Activated gamma-delta T cell (primary cell): Measurements from ENCODE around the gene S100A1.

Experiments
- DNase-seq: peaks from one replicate; lab custom pipeline; 2025; lab: John Stamatoyannopoulos, UW

S100A1 gene

DNA sequence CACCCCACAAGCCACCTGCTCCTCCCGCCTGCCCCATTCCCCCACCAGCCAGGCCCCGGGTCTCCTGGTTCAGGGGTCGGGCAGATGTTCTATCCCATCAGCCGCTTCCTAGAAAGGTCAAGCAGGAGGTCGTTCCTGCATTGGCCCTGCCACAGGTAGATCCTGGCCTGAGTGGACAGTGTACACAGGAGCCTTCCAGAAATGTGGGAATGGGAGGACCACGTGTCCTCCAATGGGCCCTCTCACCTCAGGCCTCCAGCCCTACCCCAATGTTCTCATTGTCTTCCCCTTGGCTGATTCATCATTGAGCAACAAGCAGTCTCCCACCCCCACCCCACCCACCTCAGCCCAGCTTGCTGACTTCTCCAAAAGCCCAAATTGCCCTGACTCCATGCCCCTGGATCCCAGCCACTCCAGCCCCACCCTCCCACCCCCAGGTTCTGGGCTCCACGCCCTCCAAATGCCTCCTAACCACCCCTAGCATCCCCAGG lies 17.4 kb upstream of the S100A1 start:
- no peak for DNase-seq

DNA sequence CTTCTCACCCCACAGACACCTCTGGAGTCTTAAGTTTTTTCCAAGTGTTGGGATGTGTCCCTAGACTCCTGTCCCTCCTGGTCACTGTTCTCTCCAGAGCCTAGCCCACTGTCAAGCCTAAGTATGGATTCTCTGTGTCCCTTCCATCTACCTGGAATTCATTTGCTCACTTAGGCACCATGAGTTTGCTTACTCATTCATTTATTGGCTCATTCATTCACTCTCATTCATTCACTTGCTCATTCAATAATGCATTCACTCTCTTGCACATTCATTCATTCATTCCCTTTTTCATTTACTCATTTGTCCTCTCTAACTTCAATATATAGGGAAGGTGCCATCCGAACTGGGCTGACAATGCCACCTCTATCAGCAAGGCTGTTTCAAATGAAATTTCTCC lies 16.9 kb upstream of the S100A1 start:
- no peak for DNase-seq

DNA sequence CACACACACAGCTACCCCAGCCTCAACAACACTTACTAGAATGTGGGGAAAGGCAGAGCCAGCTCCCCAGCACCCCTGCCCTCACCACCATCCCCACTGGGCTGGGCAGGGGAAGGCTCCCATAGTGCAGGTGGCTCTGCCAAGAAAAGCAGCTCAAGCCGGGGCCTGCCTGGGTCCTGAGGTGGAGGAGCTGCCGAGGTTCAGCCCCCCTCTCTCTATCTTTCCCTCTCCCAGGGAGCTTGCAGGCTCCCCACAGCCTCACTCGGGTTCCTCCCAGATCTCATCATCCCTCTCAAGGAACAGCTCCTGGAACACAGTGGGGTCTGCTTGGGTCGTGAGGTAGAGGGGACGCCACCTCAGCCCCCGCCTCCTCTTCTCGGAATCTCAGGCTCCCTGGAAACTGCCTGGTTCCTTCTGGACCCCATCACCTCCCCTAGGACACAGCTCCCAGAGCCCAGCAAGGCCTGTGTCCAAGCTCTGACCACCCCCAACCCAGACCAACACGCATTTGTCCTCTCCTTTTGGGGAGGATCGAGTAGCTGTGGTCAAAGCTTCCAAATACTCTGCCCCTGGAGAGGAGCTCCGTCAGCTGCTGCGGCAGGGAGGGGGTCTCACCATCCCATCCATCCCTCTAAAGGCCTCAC lies 16.0 kb upstream of the S100A1 start:
- no peak for DNase-seq

DNA sequence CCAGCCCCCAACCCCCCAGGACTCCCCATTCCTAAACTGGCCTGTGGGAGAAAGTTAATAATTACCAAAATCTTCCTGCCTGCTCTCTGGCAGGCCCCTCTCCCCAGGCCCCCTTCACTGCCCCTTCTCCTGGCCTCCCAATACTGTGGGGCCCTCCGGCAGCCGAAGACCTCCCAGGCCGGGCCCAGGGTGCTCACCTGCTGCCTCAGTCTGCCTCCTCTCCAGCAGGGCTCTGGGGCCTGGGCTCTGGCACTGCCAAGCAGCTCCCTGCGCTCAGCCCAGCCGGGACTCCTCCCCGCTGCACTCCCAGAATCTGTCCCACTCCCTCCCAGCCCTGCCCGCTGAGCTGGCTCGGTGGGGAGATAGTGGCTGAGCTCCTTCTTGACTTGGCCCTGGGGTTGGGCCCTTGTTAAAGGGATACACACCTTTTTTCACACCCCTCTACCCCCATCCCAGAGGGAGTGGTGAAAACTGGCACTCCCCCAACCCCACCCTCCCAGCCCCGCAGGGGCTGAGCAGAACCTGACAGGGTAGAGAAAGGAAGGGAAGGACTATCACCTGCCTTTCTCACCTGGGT lies 15.4 kb upstream of the S100A1 start, which contains the start of gene S100A16:
S100A16 (minus strand) TSS at position 383 of the 577 bp plus-strand sequence. CDS start 4,986 bp downstream, outside the sequence.
- no peak for DNase-seq

DNA sequence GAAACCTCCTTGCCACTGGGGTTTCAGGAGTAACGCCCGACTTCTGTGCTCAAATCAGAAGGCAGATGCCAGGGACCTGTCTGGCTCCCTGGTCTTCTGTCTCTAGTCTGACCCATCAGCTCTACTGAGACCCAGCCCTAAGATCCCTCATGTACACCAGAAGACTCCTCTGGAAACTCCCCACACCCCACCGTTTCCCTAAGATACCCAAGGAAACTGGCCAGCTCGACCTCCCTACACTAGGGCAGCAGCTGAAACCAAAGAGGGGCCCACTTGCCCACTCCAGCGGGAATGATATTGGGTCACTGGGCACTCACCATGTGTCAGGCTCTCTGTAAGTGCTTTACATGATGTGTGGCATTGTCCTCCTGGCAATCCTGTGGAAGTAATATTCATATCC lies 14.8 kb upstream of the S100A1 start:
- DNase-seq: no peak

DNA sequence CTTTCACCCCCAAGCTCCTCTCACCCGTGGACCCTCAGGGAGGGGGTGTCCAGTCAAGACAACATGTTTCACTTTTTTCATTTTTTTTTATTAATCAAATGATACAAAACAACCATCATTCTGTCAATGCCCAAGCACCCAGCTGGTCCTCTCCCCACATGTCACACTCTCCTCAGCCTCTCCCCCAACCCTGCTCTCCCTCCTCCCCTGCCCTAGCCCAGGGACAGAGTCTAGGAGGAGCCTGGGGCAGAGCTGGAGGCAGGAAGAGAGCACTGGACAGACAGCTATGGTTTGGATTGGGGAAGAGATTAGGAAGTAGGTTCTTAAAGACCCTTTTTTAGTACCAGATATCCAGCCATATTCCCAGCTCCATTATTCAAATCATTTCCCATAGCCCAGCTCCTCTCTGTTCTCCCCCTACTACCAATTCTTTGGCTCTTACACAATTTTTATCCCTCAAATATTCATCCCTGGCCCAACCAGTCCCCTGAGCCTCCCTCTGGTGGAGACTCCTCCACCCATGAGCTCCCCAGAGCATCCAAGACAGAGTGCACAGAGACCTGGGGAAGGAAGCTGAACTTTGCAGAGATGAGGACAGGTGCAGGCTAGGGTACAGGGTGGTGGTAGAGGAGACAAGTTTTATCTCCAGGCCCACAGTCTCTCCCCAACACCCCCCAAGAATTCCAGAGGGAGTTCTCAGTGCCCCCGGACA lies 13.9 kb upstream of the S100A1 start:
- DNase-seq: no peak

DNA sequence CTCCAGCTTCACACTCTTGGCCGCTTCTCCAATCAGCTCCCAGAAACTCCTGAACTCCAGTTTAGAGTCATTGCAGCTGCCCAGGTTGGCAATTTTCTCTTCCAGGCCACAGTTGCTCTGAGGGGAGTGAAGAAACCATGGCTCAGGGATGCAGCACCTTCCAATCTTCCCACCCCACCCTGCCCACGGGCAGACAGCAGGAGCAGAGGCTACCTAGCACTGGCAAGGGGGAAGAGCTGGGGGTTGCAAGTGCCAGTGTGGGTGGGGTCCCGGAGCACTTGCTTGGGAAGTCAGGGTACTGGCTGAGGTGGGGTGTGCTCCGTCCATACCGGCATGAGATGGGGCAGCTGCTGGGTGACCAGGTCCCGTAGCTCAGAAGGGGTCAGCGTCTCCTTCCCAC lies 13.3 kb upstream of the S100A1 start:
- no peak for DNase-seq

DNA sequence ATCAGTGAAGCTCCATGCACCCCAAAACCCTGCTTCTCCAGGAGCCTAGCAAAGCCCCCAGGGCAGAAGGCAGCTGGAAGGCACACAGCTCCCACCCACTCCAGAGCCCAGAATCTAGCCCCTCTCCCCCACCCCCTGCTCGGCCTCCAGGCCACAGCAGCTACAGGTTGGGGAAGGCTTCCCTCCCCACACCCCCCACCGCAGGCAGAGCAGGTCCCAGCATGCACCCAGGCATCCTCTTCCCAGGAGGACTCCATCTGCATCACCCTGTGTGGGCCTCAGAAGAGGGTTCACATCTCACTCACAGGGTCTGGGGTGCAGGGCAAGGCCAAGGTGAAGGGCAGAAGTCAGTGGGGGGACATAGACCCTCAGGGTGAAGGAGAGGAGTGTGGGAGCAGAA lies 12.8 kb upstream of the S100A1 start:
- DNase-seq: no peak

DNA sequence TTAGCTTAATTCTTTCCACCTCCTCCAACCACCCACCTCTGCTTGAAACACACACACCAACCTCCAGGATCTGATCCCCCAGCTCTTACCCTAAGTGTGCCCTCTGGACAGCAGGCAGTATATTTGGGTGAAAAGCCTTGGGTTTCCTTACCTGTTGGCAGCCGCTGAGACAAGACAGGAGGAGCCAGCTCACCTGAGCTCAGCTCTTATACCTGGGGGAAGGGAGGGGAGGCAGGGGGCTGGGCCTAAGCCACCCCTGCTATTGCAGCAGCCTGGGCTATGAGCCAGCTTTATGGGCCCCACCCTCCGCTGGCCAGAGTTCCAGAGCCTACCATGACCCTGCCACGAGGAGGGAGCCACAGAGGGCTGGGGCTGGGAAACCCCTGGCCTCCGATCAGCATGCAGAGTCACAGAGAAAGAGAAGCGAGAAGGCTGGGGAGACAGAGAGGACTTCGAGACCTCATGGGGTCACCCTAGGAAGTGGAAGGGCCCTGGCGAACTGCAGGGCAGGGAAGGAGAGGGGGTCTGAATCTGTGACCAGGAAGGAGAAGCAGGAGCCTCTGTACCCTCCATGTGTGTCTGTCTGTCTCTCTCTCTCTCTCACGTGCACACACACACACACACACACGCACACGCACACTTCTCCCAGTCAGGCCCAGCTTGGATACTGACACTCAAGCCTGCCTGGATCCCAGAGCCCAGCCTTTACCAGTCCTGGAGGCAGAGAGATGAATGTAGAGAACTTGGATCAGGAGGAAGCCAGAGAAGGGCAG lies 11.9 kb upstream of the S100A1 start, which contains the start of gene S100A14:
S100A14 (minus strand) TSS at position 182 of the 773 bp plus-strand sequence. CDS start 467 bp downstream, outside the sequence.
- no peak for DNase-seq

DNA sequence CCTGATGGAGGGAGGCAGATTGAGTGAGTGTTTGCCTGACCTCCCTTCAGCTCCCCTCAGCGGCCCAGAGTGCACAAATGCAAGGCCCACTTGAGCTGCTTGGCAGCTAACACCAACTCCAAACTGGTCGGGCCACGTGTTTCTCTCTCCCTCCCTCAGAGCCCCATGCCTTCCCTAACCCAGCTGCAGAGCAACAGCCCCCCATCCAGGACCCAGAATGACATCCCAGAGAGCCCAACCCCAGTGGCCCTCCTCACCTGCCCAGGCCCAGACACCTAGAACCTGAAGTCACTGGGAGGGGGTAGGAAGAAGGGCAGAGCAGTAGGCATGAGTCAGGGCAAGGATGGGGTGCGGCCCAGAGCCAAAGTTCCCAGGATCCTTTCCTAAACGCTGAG lies 11.3 kb upstream of the S100A1 start:
- DNase-seq: no peak

DNA sequence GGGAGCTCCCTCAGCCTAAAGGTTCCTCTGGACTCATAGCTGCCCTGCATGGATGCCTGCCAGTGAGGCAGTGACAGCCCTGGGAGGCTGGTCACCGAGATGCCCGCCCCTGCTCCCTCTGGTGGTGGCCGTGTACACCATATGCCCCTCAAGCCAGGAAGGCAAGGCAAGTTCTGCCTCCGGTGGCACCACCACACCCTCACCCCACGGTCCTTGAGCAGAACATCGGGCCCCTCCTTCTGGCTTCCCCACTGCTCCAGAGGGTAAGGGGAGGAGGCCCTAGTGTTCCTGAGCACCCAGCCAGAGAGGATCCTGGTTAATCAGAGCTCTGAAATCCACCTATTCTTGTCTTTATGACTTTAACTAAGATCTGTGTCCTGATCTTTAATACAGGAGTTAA lies 10.6 kb upstream of the S100A1 start:
- DNase-seq: no peak

DNA sequence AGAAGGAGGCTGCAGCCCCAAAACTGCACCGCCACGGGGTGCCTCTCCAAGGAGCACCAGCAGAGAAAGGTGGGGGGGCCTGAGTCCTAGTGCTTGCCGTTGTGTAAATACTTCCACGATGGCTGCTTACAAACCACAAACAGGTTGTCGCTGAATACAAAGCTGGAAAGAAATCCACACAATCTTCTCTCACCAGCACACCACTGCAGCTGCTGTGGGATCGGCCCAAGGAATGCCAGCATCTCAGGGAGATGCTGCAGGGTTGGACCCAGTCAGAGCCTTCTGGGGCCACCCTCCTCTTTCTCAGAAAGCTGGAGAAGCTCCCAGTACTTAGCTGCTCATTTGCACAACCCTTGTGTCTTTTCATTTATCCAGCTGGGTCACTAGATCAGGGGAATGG lies 9.1 kb upstream of the S100A1 start:
- no peak for DNase-seq

DNA sequence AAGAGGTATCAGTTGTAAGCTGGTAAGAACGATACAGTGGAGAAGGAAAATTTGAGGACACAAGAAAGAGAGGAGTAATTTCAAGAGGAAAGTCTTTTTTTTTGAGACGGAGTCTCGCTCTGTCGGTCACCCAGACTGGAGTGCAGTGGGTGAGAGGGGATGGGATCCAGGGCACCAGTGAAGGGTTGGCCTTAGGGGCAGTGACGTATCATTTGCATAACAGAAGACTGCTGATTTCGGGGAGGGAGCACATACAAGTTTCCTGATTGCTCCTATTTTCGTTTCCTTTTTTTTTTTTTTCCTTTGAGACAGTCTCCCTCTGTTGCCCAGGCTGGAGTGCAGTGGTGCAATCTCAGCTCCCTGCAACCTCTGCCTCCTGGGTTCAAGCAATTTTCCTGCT lies 5.1 kb upstream of the S100A1 start:
- no peak for DNase-seq

DNA sequence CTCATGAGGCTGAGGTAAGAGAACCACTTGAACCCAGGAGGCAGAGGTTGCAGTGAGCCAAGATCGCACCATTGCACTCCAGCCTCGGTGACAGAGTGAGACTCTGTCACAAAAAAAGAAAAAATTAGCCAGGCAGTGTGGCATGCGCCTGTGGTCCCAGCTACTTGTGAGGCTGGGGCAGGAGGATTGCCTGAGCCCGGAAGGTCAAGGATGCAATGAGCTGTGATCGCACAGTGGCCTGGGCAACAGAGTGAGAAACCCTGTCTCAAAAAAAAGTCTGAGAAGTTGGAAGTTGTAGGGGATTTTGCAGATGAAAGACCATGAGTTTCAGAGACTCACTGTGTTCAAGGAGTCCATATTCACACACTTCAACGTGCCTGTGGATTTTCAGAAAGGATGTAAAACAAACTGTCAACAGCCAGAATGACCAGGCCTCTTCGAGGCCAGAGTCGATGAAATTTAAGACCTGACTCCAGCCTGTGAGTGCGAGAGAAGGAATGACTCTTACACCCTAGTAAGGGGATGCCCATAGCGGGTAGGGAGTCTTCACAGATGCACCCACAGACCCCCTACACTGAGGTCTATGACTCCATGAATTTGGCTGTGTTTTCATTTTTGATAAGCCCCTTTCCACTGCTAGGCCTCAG lies 3.1 kb upstream of the S100A1 start:
- no peak for DNase-seq

DNA sequence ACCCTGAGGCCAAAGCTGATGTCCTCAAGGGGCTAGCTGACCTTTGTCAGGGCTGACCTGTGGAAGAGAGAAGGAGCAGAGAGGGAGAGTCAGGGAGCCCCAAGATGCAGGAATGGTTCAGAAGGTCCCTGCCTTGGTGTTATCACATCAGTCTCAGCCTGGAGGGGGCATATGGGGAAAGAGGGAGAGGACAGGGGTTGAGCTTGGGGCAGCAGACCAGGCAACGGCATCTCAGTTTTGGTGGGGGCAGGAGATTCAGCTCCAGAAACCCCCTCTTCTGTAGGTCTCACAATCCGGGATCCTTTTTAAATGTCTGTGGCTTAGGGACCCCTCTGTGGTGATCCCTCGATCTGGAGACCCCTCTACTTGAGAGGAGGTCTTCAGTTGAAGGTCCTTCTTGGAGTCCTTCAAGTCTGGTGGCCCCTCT lies 1.7 kb upstream of the S100A1 start:
- no peak for DNase-seq

DNA sequence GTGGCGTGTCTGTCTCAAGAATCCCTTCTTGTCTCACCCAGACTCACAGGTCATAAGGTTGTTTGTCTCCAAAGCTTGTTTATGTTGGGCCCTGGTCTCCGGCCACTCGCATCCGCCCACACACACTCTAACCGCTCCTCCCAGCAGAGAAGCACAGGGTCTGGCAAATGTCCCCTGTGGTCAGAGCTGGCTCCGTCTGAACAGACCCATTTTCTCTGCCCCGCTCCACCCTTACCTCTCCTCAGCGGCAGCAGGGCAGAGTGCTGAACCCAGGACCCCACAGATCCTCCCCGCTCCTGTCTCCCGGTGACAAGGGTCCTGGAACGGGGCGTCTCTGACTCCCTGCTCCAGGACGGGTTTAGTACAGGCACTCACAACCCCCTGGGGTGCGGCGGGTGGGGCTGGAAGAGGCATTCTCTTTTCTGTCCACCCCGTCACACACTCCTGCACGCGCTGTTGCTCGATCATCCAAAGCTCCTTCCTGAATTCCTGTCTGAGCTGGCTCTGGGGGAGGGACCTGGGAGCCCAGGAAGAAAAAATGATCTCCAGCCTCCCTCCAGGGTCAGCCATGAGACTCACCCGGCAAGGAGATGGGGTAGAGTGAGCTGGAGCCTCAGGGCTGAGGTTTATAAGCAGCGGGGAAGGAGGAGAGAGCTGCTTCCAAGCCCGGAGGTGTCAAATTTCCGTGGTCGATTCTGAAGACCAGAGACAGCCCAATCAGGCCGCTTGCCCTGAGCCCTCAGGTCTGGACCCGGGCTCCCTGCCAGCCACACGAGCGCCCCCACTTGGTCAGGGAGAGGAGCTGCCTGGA lies 1.1 kb upstream of the S100A1 start, which contains the start of gene S100A13:
S100A13 (minus strand) TSS at position 602 of the 811 bp plus-strand sequence. CDS start 1,033 bp downstream, outside the sequence.
- no peak for DNase-seq

DNA sequence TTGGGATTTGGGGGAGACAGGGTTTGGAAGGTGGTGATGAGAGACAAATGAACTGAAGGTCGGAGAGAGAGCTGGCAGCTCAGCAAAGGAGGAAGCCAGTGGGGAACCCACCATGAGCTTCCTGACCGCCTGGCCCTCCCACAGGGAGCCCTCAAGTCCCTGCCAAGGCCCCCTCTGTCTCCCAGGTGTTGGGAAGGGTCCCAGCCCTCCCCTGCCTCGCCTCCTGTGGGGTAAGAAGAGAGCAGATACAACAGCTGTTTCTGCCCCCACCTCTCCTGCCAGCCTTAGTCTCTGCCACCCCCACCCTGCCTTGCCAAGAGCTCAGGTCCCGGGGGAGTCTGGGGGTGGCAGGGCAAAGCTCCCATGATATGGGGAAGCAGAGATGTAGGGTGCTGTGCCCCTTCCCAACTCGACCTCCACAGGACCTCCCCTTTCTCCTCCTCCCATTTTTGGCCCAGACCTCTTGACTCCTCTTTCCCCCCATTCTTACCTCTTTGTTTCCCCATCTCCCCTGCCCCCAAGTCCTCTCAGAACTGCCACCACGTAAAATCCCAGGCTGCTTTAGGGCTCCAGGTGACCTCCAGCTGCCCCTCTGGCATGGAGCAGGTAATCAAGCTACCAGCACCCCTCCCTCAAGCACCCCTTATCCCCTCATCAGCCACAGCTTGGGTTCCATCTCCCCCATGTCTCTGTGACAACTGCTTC lies 556 bp downstream of the S100A1 start:
- DNase-seq: no peak

DNA sequence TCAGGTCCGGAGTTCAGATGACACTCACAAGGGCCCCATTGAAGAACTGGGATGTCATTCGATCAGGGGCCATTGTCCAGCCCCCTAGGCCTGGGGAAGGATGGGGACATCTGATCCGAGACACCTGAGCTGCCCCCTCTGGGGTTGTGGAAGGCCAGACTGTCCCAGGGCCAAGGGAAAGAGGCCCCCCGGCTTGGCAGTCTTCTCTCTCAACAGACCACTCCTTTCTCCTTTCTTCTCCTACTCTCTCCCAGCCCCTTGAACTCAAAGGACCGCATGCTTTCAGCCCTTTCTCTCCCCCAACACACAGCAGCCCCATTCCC lies 1.1 kb downstream of the S100A1 start:
- no peak for DNase-seq

DNA sequence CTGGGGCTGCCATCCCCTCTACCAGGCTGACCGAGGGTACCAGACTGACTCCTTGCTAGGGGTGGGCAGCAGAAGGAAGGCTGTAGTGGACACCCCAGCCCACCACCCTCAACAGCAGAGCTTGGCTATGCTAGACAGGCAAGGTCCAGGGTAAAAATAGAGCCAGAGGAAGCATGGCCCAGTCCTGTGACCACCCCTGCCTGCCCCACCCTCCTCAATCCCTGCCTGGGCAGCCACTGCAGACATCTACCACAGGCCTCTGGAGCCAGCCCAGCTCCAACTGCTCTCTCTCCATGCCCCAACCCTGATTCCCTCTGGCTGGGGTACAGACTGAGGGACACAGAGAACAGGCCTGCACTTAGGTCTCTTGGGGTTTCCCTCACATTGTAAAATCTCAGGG lies 1.7 kb downstream of the S100A1 start:
- DNase-seq: no peak

DNA sequence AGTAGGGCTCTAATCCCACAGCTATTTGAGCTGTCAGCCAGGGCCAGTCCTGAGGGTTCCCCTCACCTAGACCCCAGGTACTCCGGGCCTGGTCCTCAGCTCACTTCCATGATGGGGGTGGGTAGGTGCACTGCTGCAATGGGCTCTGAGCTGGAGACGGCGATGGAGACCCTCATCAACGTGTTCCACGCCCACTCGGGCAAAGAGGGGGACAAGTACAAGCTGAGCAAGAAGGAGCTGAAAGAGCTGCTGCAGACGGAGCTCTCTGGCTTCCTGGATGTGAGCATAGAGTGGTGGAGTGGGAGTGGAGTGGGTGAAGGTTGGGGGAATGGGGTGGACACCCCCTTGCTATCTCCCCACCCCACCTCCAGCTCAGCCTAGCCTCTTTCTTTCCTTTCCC lies 2.1 kb downstream of the S100A1 start:
- DNase-seq: no peak
